HCT116 (cell line): ENCODE data around the gene SLC6A2. TPM values are rescaled to one million over a fixed set of nuclear protein-coding genes. Genes with fewer than 3 reads are reported as not detected.
A peak's percentile ranks its signal among the peaks of the same experiment; 100 is the strongest.

Experiments used
- ATAC-seq: fragments of 200-7000 bp; cut with Tn5 transposase; 2 replicates; pipeline ENCODE4 v1.9.1; 2020; ENCODE audit warnings: mild to moderate bottlenecking, moderate library complexity
- BruUV-seq: library from RNA; stranded (reverse); fragments of 400-500 nt; replicated peaks from 2 replicates; lab custom pipeline; 2021; lab: Mats Ljungman, UMichigan
- CTCF ChIA-PET: fragments of 300-600 bp; sonication (Branson Sonifier 250); formaldehyde crosslinking; loops from one replicate; lab custom pipeline; 2021; ENCODE audit warnings: antibody characterized with exemption; lab: Charles Lee
- POLR2A ChIA-PET: fragments of 300-600, 350-600 bp; sonication (Branson Sonifier 250); formaldehyde crosslinking; loops from one replicate; lab custom pipeline; 2021; ENCODE audit warnings: antibody characterized with exemption; lab: Charles Lee
- RAD21 ChIA-PET, 2 experiments: fragments of 300-600 bp; sonication (Branson Sonifier 250); formaldehyde crosslinking; loops; one replicate each; lab custom pipeline; 2023; ENCODE audit warnings: low total read pairs in 2 of 2; ENCODE audit not compliant: uncharacterized antibody in 2 of 2, unreplicated experiment in 2 of 2, low non-redundant PET in 1 of 2; lab: Charles Lee
- DNase-seq: peaks from one replicate; pipeline ENCODE4 v3.0.0-alpha.2; 2010; ENCODE audit warnings: low read depth, low spot score
- H2AFZ ChIP-seq: fragments of 200-600 bp; shearing (Covaris generic), sonication (generic); 2 replicates; pipeline ENCODE4 v1.6.1; 2017; ENCODE audit warnings: low read depth, mixed run types, mixed read lengths, antibody characterized with exemption, low read length; ENCODE audit not compliant: poor library complexity, severe bottlenecking
- H3K27ac ChIP-seq: 2 replicates; pipeline ENCODE4 v1.5.1; 2012; ENCODE audit warnings: low read depth, low read length
- H3K27me3 ChIP-seq: fragments of 200-600 bp; sonication (generic); 2 replicates; pipeline ENCODE4 v1.6.1; 2016; ENCODE audit warnings: mixed run types, low read length, mixed read lengths; ENCODE audit not compliant: insufficient read depth
- H3K36me3 ChIP-seq, 2 experiments: fragments of 200-500 bp in 1 of 2; fragments of 200-600 bp in 1 of 2; sonication (Bioruptor generic) in 1 of 2; sonication (generic) in 1 of 2; 2 replicates each; pipeline versions ENCODE4 v1.5.1 to v1.6.1; 2014 to 2016; ENCODE audit warnings: low read length in 2 of 2, inconsistent platforms in 1 of 2, mixed read lengths in 1 of 2, mixed run types in 1 of 2; ENCODE audit not compliant: insufficient read depth in 2 of 2, control insufficient read depth in 1 of 2
- H3K4me1 ChIP-seq, 2 experiments: fragments of 200-600 bp in 1 of 2; sonication (generic) in 1 of 2; 2 replicates each; pipeline versions ENCODE4 v1.5.1 to v1.6.1; 2012 to 2017; ENCODE audit warnings: low read length in 2 of 2, inconsistent platforms in 1 of 2, mild to moderate bottlenecking in 1 of 2, mixed read lengths in 1 of 2, mixed run types in 1 of 2, moderate library complexity in 1 of 2; ENCODE audit not compliant: insufficient read depth in 2 of 2, control insufficient read depth in 1 of 2
- H3K4me2 ChIP-seq: fragments of 200-600 bp; sonication (generic); 2 replicates; pipeline ENCODE4 v1.6.1; 2017; ENCODE audit warnings: mixed run types, low read length, mixed read lengths
- H3K4me3 ChIP-seq, 2 experiments: fragments of 200-600 bp in 1 of 2; sonication (generic) in 1 of 2; replicated peaks in 1 of 2; 2 replicates each; pipeline ENCODE4 v1.5.1; 2011 to 2016; ENCODE audit warnings: low read length in 2 of 2, control low read depth in 1 of 2, low read depth in 1 of 2, mild to moderate bottlenecking in 1 of 2, mixed read lengths in 1 of 2, mixed run types in 1 of 2
- H3K79me2 ChIP-seq: fragments of 200-600 bp; sonication (generic); 2 replicates; pipeline ENCODE4 v1.6.1; 2017; ENCODE audit warnings: mild to moderate bottlenecking, mixed run types, low read length, moderate library complexity, mixed read lengths; ENCODE audit not compliant: insufficient read depth
- H3K9ac ChIP-seq: fragments of 200-600 bp; sonication (generic); 2 replicates; pipeline ENCODE4 v1.6.1; 2016; ENCODE audit warnings: low read length, mixed read lengths
- H3K9me2 ChIP-seq: fragments of 200-600 bp; sonication (generic), shearing (Covaris generic); 2 replicates; pipeline ENCODE4 v1.6.1; 2017; ENCODE audit warnings: mixed run types, mild to moderate bottlenecking, moderate library complexity; ENCODE audit not compliant: insufficient read depth
- H3K9me3 ChIP-seq, 2 experiments: fragments of 200-500 bp in 1 of 2; fragments of 200-600 bp in 1 of 2; sonication (Bioruptor generic) in 1 of 2; sonication (generic) in 1 of 2; 2 replicates each; pipeline ENCODE4 v1.6.1; 2014 to 2017; ENCODE audit warnings: low read length in 2 of 2, mixed read lengths in 2 of 2, inconsistent platforms in 1 of 2, low read depth in 1 of 2, mild to moderate bottlenecking in 1 of 2, mixed run types in 1 of 2, moderate library complexity in 1 of 2; ENCODE audit not compliant: control insufficient read depth in 1 of 2, insufficient read depth in 1 of 2
- H4K20me1 ChIP-seq: fragments of 200-600 bp; sonication (generic), shearing (Covaris generic); 2 replicates; pipeline ENCODE4 v1.6.1; 2017; ENCODE audit warnings: mixed run types, mild to moderate bottlenecking, moderate library complexity; ENCODE audit not compliant: insufficient read depth
- ATF3 ChIP-seq: IDR thresholded peaks from 2 replicates; pipeline ENCODE4 v1.6.1; 2012
- CBX3 ChIP-seq: IDR thresholded peaks from 2 replicates; pipeline ENCODE4 v1.6.1; 2012; ENCODE audit warnings: low read depth
- CEBPB ChIP-seq: IDR thresholded peaks from 2 replicates; pipeline ENCODE4 v1.6.1; 2012; ENCODE audit warnings: low read depth
- ELF1 ChIP-seq: IDR thresholded peaks from 2 replicates; pipeline ENCODE4 v1.6.1; 2012; ENCODE audit warnings: low read depth, borderline replicate concordance
- EZH2 ChIP-seq: fragments of 200-600 bp; sonication (generic); IDR thresholded peaks from 2 replicates; pipeline ENCODE4 v1.6.1; 2017; ENCODE audit warnings: antibody characterized with exemption, mixed run types
- FOSL1 ChIP-seq: IDR thresholded peaks from 2 replicates; pipeline ENCODE4 v1.6.1; 2012; ENCODE audit warnings: low read depth
- JUND ChIP-seq: IDR thresholded peaks from 2 replicates; pipeline ENCODE4 v1.6.1; 2012
- POLR2AphosphoS5 ChIP-seq: IDR thresholded peaks from 2 replicates; pipeline ENCODE4 v1.6.1; 2011; ENCODE audit warnings: mild to moderate bottlenecking, low read depth, low read length, moderate library complexity
- RAD21 ChIP-seq: IDR thresholded peaks from 2 replicates; pipeline ENCODE4 v1.6.1; 2012; ENCODE audit warnings: low read depth, mild to moderate bottlenecking
- intact Hi-C: fragments of 100-400 bp; cut with micrococcal nuclease; formaldehyde crosslinking; loops from 2 replicates; pipeline ENCODE4 v1.10.0; 2022
- total RNA-seq: library from RNA; stranded (reverse); gene quantifications from one replicate; pipeline ENCODE4 v1.2.1, GENCODE V29; 2021; ENCODE audit not compliant: unreplicated experiment
- TF ChIP-seq, protein P1 (sequence below), 3 experiments: fragments of 200-600 bp in 1 of 3; sonication (generic) in 1 of 3; IDR thresholded peaks in 2 of 3; conservative IDR thresholded peaks in 1 of 3; 2 replicates each; pipeline ENCODE4 v1.5.1; 2012 to 2017; ENCODE audit warnings: low read depth in 2 of 3, low read length in 2 of 3, antibody characterized with exemption in 1 of 3, borderline replicate concordance in 1 of 3, control low read depth in 1 of 3, mild to moderate bottlenecking in 1 of 3, mixed read lengths in 1 of 3, mixed run types in 1 of 3, moderate library complexity in 1 of 3; ENCODE audit not compliant: insufficient read depth in 1 of 3
- TF ChIP-seq, protein P2 (sequence below): IDR thresholded peaks from 2 replicates; pipeline ENCODE4 v1.6.1; 2011; ENCODE audit warnings: mild to moderate bottlenecking, low read length, moderate library complexity; ENCODE audit not compliant: insufficient replicate concordance; ENCODE audit errors: extremely low read depth

The SLC6A2 gene
- total RNA-seq, 1 experiment from 2014 or later, result not detected

DNA sequence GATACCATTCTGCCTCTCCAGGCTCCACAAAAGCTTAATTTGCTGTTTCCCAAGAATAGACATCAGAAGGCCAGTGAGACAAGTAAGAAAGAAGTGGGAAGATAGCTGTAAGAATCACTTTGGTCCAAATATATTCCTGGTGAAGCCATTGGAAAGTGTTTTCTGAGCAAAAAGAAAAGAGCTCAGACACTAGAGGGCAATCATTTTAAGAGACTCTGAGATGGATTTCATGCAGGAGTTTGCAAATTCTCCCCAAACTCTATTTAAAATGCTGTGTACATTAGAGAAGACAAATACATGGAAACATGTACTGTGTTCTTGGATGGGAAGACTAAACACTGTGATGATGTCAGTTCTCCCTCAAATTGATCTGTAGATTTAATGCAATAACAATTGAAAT lies 8.0 kb upstream of the SLC6A2 start:
- Histone ChIP-seq H3K9me3 (no peaks in the 10 kb centered on the region), H4K20me1 (no peaks in the 10 kb centered on the region), H3K36me3 (no peaks in the 10 kb centered on the region), H3K4me3 (no peak overlapping the region), H3K27ac (no peak overlapping the region), H3K9ac (no peak overlapping the region), H3K4me1 (no peaks in the 10 kb centered on the region), H3K79me2 (no peaks in the 10 kb centered on the region), H3K4me2 (no peak overlapping the region), H2AFZ (no peak overlapping the region), H3K9me2 (no peaks in the 10 kb centered on the region), H3K27me3 (peaks cover 73% of the 10 kb centered on the region)
- RAD21 ChIA-PET, result no interaction called here
- CTCF ChIA-PET, result no interaction called here
- BruUV-seq, result no TSS peak
- intact Hi-C loops, result no loop called here
- POLR2A ChIA-PET, result no interaction called here
- TF ChIP-seq ATF3, result no peak
- TF ChIP-seq, protein P1, sequence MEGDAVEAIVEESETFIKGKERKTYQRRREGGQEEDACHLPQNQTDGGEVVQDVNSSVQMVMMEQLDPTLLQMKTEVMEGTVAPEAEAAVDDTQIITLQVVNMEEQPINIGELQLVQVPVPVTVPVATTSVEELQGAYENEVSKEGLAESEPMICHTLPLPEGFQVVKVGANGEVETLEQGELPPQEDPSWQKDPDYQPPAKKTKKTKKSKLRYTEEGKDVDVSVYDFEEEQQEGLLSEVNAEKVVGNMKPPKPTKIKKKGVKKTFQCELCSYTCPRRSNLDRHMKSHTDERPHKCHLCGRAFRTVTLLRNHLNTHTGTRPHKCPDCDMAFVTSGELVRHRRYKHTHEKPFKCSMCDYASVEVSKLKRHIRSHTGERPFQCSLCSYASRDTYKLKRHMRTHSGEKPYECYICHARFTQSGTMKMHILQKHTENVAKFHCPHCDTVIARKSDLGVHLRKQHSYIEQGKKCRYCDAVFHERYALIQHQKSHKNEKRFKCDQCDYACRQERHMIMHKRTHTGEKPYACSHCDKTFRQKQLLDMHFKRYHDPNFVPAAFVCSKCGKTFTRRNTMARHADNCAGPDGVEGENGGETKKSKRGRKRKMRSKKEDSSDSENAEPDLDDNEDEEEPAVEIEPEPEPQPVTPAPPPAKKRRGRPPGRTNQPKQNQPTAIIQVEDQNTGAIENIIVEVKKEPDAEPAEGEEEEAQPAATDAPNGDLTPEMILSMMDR (IDR thresholded peaks at IDR 0.05 in 2 of 3, conservative IDR thresholded peaks at IDR 0.05 in 1 of 3; ENCODE audit: borderline replicate concordance in 1 of 3, insufficient read depth in 1 of 3, low read depth in 2 of 3, low read length in 2 of 3), result 0 out of 6 replicates have a peak, but pooled peaks of 2 of the 3 experiments have one; percentile 3 to 8
- ATAC-seq (no peak), DNase-seq (no peak)

GRCh38 chr16:55651841-55652824 lies 3.7 kb upstream of the SLC6A2 start:
- no peaks in the 10 kb centered on the region for H4K20me1 ChIP-seq
- H3K4me3 ChIP-seq, result no peak overlapping the region
- H3K36me3 ChIP-seq, result no peaks in the 10 kb centered on the region
- H3K27ac ChIP-seq, result no peak overlapping the region
- H3K27me3 ChIP-seq, result peaks cover 63% of the 10 kb centered on the region
- POLR2A ChIA-PET, result no interaction called here
- no peaks in the 10 kb centered on the region for H3K79me2 ChIP-seq
- no peaks in the 10 kb centered on the region for H3K9me2 ChIP-seq
- intact Hi-C loops, result no loop called here
- DNase-seq, result no peak
- H3K4me1 ChIP-seq, result no peaks in the 10 kb centered on the region
- CTCF ChIA-PET, result no interaction called here
- RAD21 ChIA-PET, result no interaction called here
- H3K4me2 ChIP-seq, result no peak overlapping the region
- no peak overlapping the region for H2AFZ ChIP-seq
- no peaks in the 10 kb centered on the region for H3K9me3 ChIP-seq
- no TSS peak for BruUV-seq
- ATAC-seq, result no peak
- H3K9ac ChIP-seq, result no peak overlapping the region
- TF ChIP-seq POLR2AphosphoS5 (no peak), JUND (no peak), RAD21 (no peak), CBX3 (no peak), EZH2 (no peak), ELF1 (no peak), FOSL1 (no peak), CEBPB (no peak)
- TF ChIP-seq, protein P2, sequence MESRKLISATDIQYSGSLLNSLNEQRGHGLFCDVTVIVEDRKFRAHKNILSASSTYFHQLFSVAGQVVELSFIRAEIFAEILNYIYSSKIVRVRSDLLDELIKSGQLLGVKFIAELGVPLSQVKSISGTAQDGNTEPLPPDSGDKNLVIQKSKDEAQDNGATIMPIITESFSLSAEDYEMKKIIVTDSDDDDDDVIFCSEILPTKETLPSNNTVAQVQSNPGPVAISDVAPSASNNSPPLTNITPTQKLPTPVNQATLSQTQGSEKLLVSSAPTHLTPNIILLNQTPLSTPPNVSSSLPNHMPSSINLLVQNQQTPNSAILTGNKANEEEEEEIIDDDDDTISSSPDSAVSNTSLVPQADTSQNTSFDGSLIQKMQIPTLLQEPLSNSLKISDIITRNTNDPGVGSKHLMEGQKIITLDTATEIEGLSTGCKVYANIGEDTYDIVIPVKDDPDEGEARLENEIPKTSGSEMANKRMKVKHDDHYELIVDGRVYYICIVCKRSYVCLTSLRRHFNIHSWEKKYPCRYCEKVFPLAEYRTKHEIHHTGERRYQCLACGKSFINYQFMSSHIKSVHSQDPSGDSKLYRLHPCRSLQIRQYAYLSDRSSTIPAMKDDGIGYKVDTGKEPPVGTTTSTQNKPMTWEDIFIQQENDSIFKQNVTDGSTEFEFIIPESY, result no peak
